ENCODE data around the gene GNRHR. TPM values are rescaled to one million over a fixed set of nuclear protein-coding genes. Genes with fewer than 3 reads are reported as not detected.

GNRHR gene, protein sequence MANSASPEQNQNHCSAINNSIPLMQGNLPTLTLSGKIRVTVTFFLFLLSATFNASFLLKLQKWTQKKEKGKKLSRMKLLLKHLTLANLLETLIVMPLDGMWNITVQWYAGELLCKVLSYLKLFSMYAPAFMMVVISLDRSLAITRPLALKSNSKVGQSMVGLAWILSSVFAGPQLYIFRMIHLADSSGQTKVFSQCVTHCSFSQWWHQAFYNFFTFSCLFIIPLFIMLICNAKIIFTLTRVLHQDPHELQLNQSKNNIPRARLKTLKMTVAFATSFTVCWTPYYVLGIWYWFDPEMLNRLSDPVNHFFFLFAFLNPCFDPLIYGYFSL
- total RNA-seq: not detected
- not detected for polyA plus RNA-seq
- not detected for total RNA-seq

DNA sequence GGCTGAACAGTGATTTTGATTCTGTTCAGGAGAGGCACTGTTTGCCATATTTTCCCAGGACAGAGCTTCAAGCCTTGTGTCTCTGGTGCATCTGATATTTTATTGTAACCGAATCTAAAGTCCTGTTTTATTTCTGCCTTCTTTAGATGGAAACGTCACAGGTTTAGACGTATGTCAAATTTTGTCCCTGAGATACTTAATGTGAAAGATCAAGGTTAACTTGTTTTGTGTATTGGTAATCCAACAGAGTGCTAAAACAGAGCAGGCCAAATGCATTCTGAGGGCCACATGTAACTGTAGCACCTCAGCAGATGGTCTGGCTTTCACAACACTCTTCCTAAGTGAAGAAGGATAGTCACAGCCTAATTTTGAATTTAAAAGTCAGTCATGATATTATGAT lies at the start of gene GNRHR:
GNRHR (minus strand) TSS at position 101 of the 400 bp plus-strand sequence; CDS start at position 48, 53 bp downstream.
- no peaks in the 10 kb centered on the region for H3K4me1 Mint-ChIP-seq
- H3K9me3 Mint-ChIP-seq: no peaks in the 10 kb centered on the region
- H3K27ac ChIP-seq (ENCODE audit: low read depth, low read length): no peak within 1 kb of the TSS
- no peaks in the 10 kb centered on the region for H3K9me3 ChIP-seq (ENCODE audit: control insufficient read depth in 2 of 3, low read length in 3 of 3)
- no peak within 1 kb of the TSS for H3K27ac Mint-ChIP-seq
- ChIA-PET POLR2A (no interaction called here), CTCF (no interaction called here)
- H3K36me3 Mint-ChIP-seq: peaks cover 0 to 10% (median 0%) of the 10 kb centered on the region in 5 donors
- intact Hi-C loops (cut with micrococcal nuclease): no loop called here
- H3K4me3 ChIP-seq (ENCODE audit: low read length): no peak within 1 kb of the TSS
- H3K4me3 Mint-ChIP-seq: no peak within 1 kb of the TSS
- no peaks in the 10 kb centered on the region for H3K27me3 ChIP-seq (ENCODE audit: control insufficient read depth in 2 of 2, insufficient read depth in 2 of 2, low read length in 2 of 2)
- no peak for DNase-seq
- H3K36me3 ChIP-seq (ENCODE audit: control insufficient read depth in 2 of 3, insufficient read depth in 3 of 3, low read length in 3 of 3): no peaks in the 10 kb centered on the region
- H3K4me1 ChIP-seq (ENCODE audit: control insufficient read depth in 2 of 2, insufficient read depth in 2 of 2, low read length in 2 of 2): no peaks in the 10 kb centered on the region
- ATAC-seq: no peak
- no peaks in the 10 kb centered on the region for H3K27me3 Mint-ChIP-seq

DNA sequence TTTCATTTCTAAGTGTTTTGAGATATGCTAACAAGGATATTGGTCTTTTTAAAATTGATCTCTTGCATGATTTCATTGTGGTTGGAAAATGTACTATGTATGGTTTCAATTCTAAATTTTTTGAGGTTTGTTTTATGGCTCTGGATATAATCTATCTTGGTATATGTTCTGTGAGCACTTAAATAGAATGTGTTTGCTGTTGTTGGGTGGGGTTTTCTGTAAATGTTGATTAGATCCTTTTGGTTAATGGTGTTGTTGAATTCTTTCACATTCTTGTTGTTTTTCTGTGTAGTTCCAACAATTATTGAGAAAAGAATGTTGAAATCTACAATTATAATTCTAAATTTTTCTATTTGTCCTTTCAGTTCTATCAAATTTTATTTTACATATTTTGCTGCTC lies 42.6 kb upstream of the GNRHR start:
- ATAC-seq (no peak), DNase-seq (no peak)
- Histone ChIP-seq H3K4me3 (ENCODE audit: low read length) (no peak overlapping the region), H3K9me3 (ENCODE audit: control insufficient read depth in 2 of 3, low read length in 3 of 3) (no peaks in the 10 kb centered on the region), H3K27me3 (ENCODE audit: control insufficient read depth in 2 of 2, insufficient read depth in 2 of 2, low read length in 2 of 2) (no peaks in the 10 kb centered on the region), H3K36me3 (ENCODE audit: control insufficient read depth in 2 of 3, insufficient read depth in 3 of 3, low read length in 3 of 3) (no peaks in the 10 kb centered on the region), H3K4me1 (ENCODE audit: control insufficient read depth in 2 of 2, insufficient read depth in 2 of 2, low read length in 2 of 2) (no peaks in the 10 kb centered on the region), H3K27ac (ENCODE audit: low read depth, low read length) (no peak overlapping the region)
- no peaks in the 10 kb centered on the region for H3K27me3 Mint-ChIP-seq
- H3K4me1 Mint-ChIP-seq: no peaks in the 10 kb centered on the region
- ChIA-PET POLR2A (no interaction called here), CTCF (no interaction called here)
- H3K9me3 Mint-ChIP-seq: peaks cover 0 to 4% (median 0%) of the 10 kb centered on the region in 11 donors
- H3K27ac Mint-ChIP-seq: no peak overlapping the region
- peaks cover 0 to 6% (median under 1%) of the 10 kb centered on the region in 5 donors for H3K36me3 Mint-ChIP-seq
- no peak overlapping the region for H3K4me3 Mint-ChIP-seq
- intact Hi-C loops (cut with micrococcal nuclease): no loop called here

DNA sequence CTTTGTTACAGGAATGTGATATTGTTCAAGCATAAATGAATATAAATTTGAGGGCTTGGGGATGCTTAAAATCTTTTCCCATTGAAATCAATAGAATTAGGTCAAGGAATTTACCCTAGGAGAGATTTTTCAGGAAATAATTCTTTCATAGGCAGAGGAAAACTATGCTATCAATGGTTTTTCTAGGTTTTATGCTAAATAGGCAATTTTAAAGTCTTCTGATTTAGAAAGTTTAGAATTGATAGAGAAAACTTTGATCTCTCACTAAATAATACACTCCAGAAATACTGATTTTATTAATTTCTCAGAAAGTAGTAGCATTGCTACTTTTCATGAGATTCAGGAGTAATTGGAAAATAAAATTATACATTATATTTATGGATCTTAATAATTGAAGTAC lies 36.5 kb upstream of the GNRHR start:
- DNase-seq (no peak), ATAC-seq (no peak)
- Mint-ChIP-seq H3K27me3 (no peaks in the 10 kb centered on the region), H3K4me1 (no peaks in the 10 kb centered on the region), H3K27ac (no peak overlapping the region), H3K36me3 (peaks cover 0 to 9% (median 3%) of the 10 kb centered on the region in 5 donors), H3K9me3 (peaks cover 0 to 5% (median 0%) of the 10 kb centered on the region in 11 donors), H3K4me3 (no peak overlapping the region)
- Histone ChIP-seq H3K36me3 (ENCODE audit: control insufficient read depth in 2 of 3, insufficient read depth in 3 of 3, low read length in 3 of 3) (no peaks in the 10 kb centered on the region), H3K9me3 (ENCODE audit: control insufficient read depth in 2 of 3, low read length in 3 of 3) (no peaks in the 10 kb centered on the region), H3K4me3 (ENCODE audit: low read length) (no peak overlapping the region), H3K4me1 (ENCODE audit: control insufficient read depth in 2 of 2, insufficient read depth in 2 of 2, low read length in 2 of 2) (no peaks in the 10 kb centered on the region), H3K27me3 (ENCODE audit: control insufficient read depth in 2 of 2, insufficient read depth in 2 of 2, low read length in 2 of 2) (no peaks in the 10 kb centered on the region), H3K27ac (ENCODE audit: low read depth, low read length) (no peak overlapping the region)
- ChIA-PET POLR2A (no interaction called here), CTCF (no interaction called here)
- intact Hi-C loops (cut with micrococcal nuclease): no loop called here

DNA sequence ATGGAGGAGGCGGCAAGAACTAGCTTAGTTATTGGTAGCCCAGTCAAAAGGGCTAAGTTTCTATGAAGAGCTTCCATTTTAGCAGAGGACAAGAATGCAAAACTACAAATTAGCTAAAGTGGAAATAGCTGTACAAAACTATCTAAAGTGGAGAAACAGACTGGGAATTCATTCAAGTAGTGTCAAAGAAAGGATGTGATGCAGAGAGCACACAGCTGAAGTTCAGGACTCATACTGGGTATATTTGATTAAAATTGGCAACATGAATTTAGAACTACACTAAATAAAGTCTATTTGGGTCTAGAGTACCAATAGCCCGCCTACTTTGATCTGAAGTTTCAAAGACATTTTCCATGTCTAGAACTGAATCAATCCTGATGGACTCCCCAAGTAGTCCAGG lies 33.1 kb upstream of the GNRHR start:
- no peaks in the 10 kb centered on the region for H3K9me3 ChIP-seq (ENCODE audit: control insufficient read depth in 2 of 3, low read length in 3 of 3)
- H3K36me3 ChIP-seq (ENCODE audit: control insufficient read depth in 2 of 3, insufficient read depth in 3 of 3, low read length in 3 of 3): no peaks in the 10 kb centered on the region
- no peaks in the 10 kb centered on the region for H3K27me3 Mint-ChIP-seq
- no peaks in the 10 kb centered on the region for H3K4me1 ChIP-seq (ENCODE audit: control insufficient read depth in 2 of 2, insufficient read depth in 2 of 2, low read length in 2 of 2)
- H3K4me3 Mint-ChIP-seq: no peak overlapping the region
- no peak overlapping the region for H3K27ac ChIP-seq (ENCODE audit: low read depth, low read length)
- H3K27me3 ChIP-seq (ENCODE audit: control insufficient read depth in 2 of 2, insufficient read depth in 2 of 2, low read length in 2 of 2): no peaks in the 10 kb centered on the region
- ChIA-PET CTCF (no interaction called here), POLR2A (no interaction called here)
- H3K4me1 Mint-ChIP-seq: no peaks in the 10 kb centered on the region
- H3K4me3 ChIP-seq (ENCODE audit: low read length): no peak overlapping the region
- H3K36me3 Mint-ChIP-seq: peaks cover 0 to 10% (median 3%) of the 10 kb centered on the region in 5 donors
- intact Hi-C loops (cut with micrococcal nuclease): no loop called here
- H3K9me3 Mint-ChIP-seq: peaks cover 0 to 5% (median 0%) of the 10 kb centered on the region in 11 donors
- no peak overlapping the region for H3K27ac Mint-ChIP-seq
- DNase-seq: no peak
- ATAC-seq: no peak

DNA sequence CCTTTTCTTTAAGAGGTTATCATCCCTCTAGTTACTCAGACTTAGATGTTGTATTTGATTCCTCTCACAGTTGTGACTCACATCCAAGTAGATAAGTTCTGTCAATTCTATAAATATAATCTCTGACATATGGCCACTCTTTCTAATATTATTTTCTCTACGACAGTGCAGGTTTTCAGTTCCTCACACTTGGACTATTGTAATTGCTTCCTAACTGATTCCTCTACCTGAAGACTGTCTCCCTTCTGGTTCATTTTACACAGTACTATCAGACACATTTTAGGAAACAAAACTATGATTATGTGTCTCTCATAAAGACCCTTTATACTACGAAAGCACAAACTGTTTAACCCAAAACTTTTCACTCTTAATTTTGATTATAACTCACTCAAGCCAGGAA lies 31.3 kb upstream of the GNRHR start:
- CTCF ChIA-PET: no interaction called here
- POLR2A ChIA-PET: no interaction called here

DNA sequence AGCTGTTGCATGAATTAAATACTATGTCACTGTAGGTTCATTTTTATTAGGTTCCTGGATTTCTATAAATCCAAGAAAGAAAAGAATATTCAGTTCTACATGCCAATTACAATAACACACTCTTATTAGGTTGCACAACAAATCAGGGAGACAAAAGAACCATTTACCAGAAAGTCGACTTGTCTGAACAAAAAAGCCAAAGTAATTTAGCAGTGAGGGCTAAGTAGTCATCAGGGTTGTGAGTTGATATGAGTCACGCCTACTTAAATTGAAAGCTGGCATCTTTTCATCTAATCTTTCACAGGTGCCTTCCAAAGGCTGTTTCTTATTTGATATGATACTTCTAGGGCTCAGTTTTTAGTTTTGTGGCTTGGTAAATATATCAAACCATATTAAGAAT lies 25.4 kb upstream of the GNRHR start:
- H3K27ac Mint-ChIP-seq: no peak overlapping the region
- H3K4me1 ChIP-seq (ENCODE audit: control insufficient read depth in 2 of 2, insufficient read depth in 2 of 2, low read length in 2 of 2): no peaks in the 10 kb centered on the region
- intact Hi-C loops (cut with micrococcal nuclease): no loop called here
- no peaks in the 10 kb centered on the region for H3K4me1 Mint-ChIP-seq
- ATAC-seq (no peak), DNase-seq (no peak)
- no peaks in the 10 kb centered on the region for H3K9me3 ChIP-seq (ENCODE audit: control insufficient read depth in 2 of 3, low read length in 3 of 3)
- ChIA-PET CTCF (no interaction called here), POLR2A (no interaction called here)
- H3K4me3 ChIP-seq (ENCODE audit: low read length): no peak overlapping the region
- no peaks in the 10 kb centered on the region for H3K27me3 Mint-ChIP-seq
- no peaks in the 10 kb centered on the region for H3K27me3 ChIP-seq (ENCODE audit: control insufficient read depth in 2 of 2, insufficient read depth in 2 of 2, low read length in 2 of 2)
- no peak overlapping the region for H3K4me3 Mint-ChIP-seq
- H3K36me3 ChIP-seq (ENCODE audit: control insufficient read depth in 2 of 3, insufficient read depth in 3 of 3, low read length in 3 of 3): no peaks in the 10 kb centered on the region
- no peak overlapping the region for H3K27ac ChIP-seq (ENCODE audit: low read depth, low read length)
- H3K36me3 Mint-ChIP-seq: peaks cover 0 to 3% (median 0%) of the 10 kb centered on the region in 5 donors
- no peaks in the 10 kb centered on the region for H3K9me3 Mint-ChIP-seq

More for the DNA sequence above, 31.3 kb upstream of the GNRHR start:
- H3K36me3 Mint-ChIP-seq: peaks cover 0 to 6% (median 0%) of the 10 kb centered on the region in 5 donors
- H3K27ac Mint-ChIP-seq: no peak overlapping the region
- H3K9me3 Mint-ChIP-seq: peaks cover 0 to 3% (median 0%) of the 10 kb centered on the region in 11 donors
- no peaks in the 10 kb centered on the region for H3K4me1 ChIP-seq (ENCODE audit: control insufficient read depth in 2 of 2, insufficient read depth in 2 of 2, low read length in 2 of 2)
- no peaks in the 10 kb centered on the region for H3K4me1 Mint-ChIP-seq
- H3K36me3 ChIP-seq (ENCODE audit: control insufficient read depth in 2 of 3, insufficient read depth in 3 of 3, low read length in 3 of 3): no peaks in the 10 kb centered on the region
- DNase-seq (no peak), ATAC-seq (no peak)
- H3K9me3 ChIP-seq (ENCODE audit: control insufficient read depth in 2 of 3, low read length in 3 of 3): no peaks in the 10 kb centered on the region
- H3K27me3 ChIP-seq (ENCODE audit: control insufficient read depth in 2 of 2, insufficient read depth in 2 of 2, low read length in 2 of 2): no peaks in the 10 kb centered on the region
- intact Hi-C loops (cut with micrococcal nuclease): no loop called here
- H3K4me3 ChIP-seq (ENCODE audit: low read length): no peak overlapping the region
- no peaks in the 10 kb centered on the region for H3K27me3 Mint-ChIP-seq
- H3K4me3 Mint-ChIP-seq: no peak overlapping the region
- H3K27ac ChIP-seq (ENCODE audit: low read depth, low read length): no peak overlapping the region

DNA sequence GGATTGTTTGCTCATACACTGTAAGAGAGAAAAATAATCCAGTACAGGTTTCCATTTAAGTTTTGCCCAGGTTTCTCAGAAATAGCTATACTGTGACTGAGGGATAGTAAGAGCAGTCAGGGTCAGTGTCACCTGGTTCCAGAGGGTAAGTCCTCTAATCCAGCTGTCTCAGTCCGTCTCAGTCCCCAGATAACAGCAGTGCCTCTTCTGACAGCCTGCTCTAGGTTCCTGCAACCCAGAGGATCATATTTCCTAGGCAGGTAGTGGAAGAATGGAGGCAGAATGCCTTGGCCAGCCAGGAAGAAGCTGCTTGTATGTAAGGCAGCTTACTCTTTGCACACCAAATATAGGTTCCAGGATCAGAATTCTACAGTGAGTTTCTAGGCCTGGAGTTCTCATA lies 22.6 kb upstream of the GNRHR start:
- CTCF ChIA-PET: interaction anchor here (0.7 kb wide), 1 partner anchor 30 kb away, joined by 4 read pairs; no protein-coding TSS in a partner anchor
- Histone ChIP-seq H3K4me3 (ENCODE audit: low read length) (no peak overlapping the region), H3K27me3 (ENCODE audit: control insufficient read depth in 2 of 2, insufficient read depth in 2 of 2, low read length in 2 of 2) (no peaks in the 10 kb centered on the region), H3K27ac (ENCODE audit: low read depth, low read length) (no peak overlapping the region), H3K4me1 (ENCODE audit: control insufficient read depth in 2 of 2, insufficient read depth in 2 of 2, low read length in 2 of 2) (no peaks in the 10 kb centered on the region), H3K9me3 (ENCODE audit: control insufficient read depth in 2 of 3, low read length in 3 of 3) (no peaks in the 10 kb centered on the region), H3K36me3 (ENCODE audit: control insufficient read depth in 2 of 3, insufficient read depth in 3 of 3, low read length in 3 of 3) (no peaks in the 10 kb centered on the region)
- no peaks in the 10 kb centered on the region for H3K36me3 Mint-ChIP-seq
- H3K27ac Mint-ChIP-seq: no peak overlapping the region
- H3K27me3 Mint-ChIP-seq: no peaks in the 10 kb centered on the region
- H3K9me3 Mint-ChIP-seq: no peaks in the 10 kb centered on the region
- no peak for ATAC-seq
- POLR2A ChIA-PET: no interaction called here
- H3K4me1 Mint-ChIP-seq: no peaks in the 10 kb centered on the region
- H3K4me3 Mint-ChIP-seq: no peak overlapping the region
- intact Hi-C loops (cut with micrococcal nuclease): no loop called here
- no peak for DNase-seq

Measured in naive thymus-derived CD4-positive, alpha-beta T cell (primary cell).